ENCODE measurements around the gene ZDBF2.
"Not testable (repeated sequence)": the region's sequence is repeated elsewhere in the genome, so short reads cannot be mapped to it uniquely, and the experiment has no call there.

ZDBF2 gene

GRCh38 chr2:206259376-206260187 is 14.9 kb upstream of the ZDBF2 start:
- DNase-seq = no peak

- DNase-seq = peak; percentile 28
Observed at GRCh38 chr2:206260188-206261012, 14.1 kb upstream of the ZDBF2 start.

- no peak for DNase-seq
Observed at GRCh38 chr2:206263959-206264603, 10.4 kb upstream of the ZDBF2 start.

- no peak for DNase-seq
Observed at GRCh38 chr2:206266130-206267125, 8.0 kb upstream of the ZDBF2 start.

GRCh38 chr2:206267567-206267966 is 6.9 kb upstream of the ZDBF2 start:
- no peak for DNase-seq

GRCh38 chr2:206271065-206271464 is 3.4 kb upstream of the ZDBF2 start:
- no peak for DNase-seq

- DNase-seq = no peak
Observed at GRCh38 chr2:206273905-206274304, 558 bp upstream of the ZDBF2 start.

- DNase-seq = peak; percentile 40
Observed at GRCh38 chr2:206275312-206276055, 1.0 kb downstream of the ZDBF2 start.

- DNase-seq = no peak
Observed at GRCh38 chr2:206276169-206276942, 1.9 kb downstream of the ZDBF2 start.

GRCh38 chr2:206277503-206277902 is 3.0 kb downstream of the ZDBF2 start:
- no peak for DNase-seq

GRCh38 chr2:206282746-206283145 is 8.3 kb downstream of the ZDBF2 start:
- no peak for DNase-seq

- DNase-seq = no peak
Observed at GRCh38 chr2:206287197-206287596, 12.7 kb downstream of the ZDBF2 start.

- no peak for DNase-seq
Observed at GRCh38 chr2:206289391-206289790, 14.9 kb downstream of the ZDBF2 start.

- DNase-seq = no peak
Observed at GRCh38 chr2:206296128-206296527, 21.7 kb downstream of the ZDBF2 start.

- not testable (repeated sequence) for DNase-seq
Observed at GRCh38 chr2:206299608-206300007, 25.1 kb downstream of the ZDBF2 start.

- no peak for DNase-seq
Observed at GRCh38 chr2:206305523-206306245, 31.2 kb downstream of the ZDBF2 start.

- DNase-seq = no peak
Observed at GRCh38 chr2:206311026-206311425, 36.6 kb downstream of the ZDBF2 start.

- no peak for DNase-seq
Observed at GRCh38 chr2:206316141-206316540, 41.7 kb downstream of the ZDBF2 start.

GRCh38 chr2:206323033-206323432 is 48.6 kb downstream of the ZDBF2 start:
- no peak for DNase-seq

- no peak for DNase-seq
Observed at GRCh38 chr2:206323486-206323885, 49.0 kb downstream of the ZDBF2 start.
